ENCODE measurements around the gene CPLANE2. TPM values are rescaled to one million over a fixed set of nuclear protein-coding genes. Genes with fewer than 3 reads are reported as not detected.
"Not testable (repeated sequence)": the region's sequence is repeated elsewhere in the genome, so short reads cannot be mapped to it uniquely, and the experiment has no call there.

CPLANE2 gene
- polyA plus RNA-seq, 6 donors from 2014 or later, result 2.3 to 6.3 (median 3.7) TPM

DNA sequence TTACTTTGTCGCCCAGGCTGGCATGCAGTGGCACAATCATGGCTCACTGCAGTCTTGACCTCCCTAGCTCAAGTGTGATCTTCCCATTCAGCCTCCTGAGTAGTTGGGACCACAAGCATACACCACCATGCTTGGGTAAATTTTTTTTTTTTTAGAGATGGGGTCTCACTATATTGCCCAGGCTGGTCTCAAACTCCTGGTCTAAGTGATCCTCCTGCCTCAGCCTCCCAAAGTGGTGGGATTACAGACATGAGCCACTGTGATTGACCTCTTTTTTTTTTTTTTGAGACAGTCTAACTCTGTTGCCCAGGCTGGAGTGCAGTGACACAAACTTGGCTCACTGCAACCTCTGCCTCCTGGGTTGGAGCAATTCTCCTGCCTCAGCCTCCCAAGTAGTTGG is 9.3 kb upstream of the CPLANE2 start:
- Mint-ChIP-seq H3K27ac (peak overlapping the region in 2 of 6 donors; percentile 78 to 82), H3K4me3 (peak overlapping the region in 1 of 8 donors; percentile 29), H3K4me1 (peaks cover 17 to 28% (median 25%) of the 10 kb centered on the region in 3 donors)
- not testable (repeated sequence) for DNase-seq; H3K9me3 Mint-ChIP-seq; H3K36me3 Mint-ChIP-seq; ATAC-seq (ENCODE audit: low read depth in 2 of 2); H3K27me3 Mint-ChIP-seq

DNA sequence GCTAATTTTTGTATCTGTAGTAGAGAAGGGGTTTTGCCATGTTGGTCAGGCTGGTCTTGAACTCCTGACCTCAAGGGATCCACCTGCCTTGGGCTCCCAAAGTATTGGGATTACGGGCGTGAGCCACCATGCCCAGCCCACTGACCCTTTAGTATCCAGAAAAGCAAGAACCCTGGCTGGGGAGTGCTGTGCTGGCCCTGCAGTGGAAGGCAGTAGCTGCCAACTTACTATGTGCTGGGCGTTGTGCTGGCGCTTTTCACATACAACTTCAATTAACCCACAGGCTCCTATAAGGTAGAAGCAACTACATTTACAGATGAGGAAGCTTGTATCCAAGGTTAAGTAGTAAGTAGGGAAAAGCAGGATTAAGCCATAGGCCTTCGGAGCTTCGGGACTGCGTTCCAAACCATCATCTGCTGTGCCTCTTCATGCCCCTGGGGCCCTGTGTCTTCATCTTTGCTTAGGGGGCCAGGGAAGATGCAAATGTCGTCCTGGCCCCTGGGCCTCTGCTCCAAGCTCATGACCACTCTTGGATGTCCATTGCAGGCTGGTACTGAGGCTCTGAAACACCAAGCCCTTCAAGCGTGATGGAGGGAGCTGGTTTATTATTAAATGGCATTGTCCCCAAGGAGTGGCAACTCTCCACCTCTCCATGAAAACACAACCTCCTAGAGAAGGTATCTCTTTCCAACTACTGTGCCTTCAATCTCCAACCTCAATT is 8.7 kb upstream of the CPLANE2 start:
- H3K9me3 Mint-ChIP-seq, result no peaks in the 10 kb centered on the region
- H3K36me3 Mint-ChIP-seq, result no peaks in the 10 kb centered on the region
- ATAC-seq (ENCODE audit: low read depth in 2 of 2) (no peak), DNase-seq (no peak)
- no peak overlapping the region for H3K4me3 Mint-ChIP-seq
- H3K4me1 Mint-ChIP-seq, result peaks cover 17 to 28% (median 25%) of the 10 kb centered on the region in 3 donors
- H3K27ac Mint-ChIP-seq, result peak overlapping the region in 2 of 6 donors; percentile 78 to 82
- H3K27me3 Mint-ChIP-seq, result no peaks in the 10 kb centered on the region

DNA sequence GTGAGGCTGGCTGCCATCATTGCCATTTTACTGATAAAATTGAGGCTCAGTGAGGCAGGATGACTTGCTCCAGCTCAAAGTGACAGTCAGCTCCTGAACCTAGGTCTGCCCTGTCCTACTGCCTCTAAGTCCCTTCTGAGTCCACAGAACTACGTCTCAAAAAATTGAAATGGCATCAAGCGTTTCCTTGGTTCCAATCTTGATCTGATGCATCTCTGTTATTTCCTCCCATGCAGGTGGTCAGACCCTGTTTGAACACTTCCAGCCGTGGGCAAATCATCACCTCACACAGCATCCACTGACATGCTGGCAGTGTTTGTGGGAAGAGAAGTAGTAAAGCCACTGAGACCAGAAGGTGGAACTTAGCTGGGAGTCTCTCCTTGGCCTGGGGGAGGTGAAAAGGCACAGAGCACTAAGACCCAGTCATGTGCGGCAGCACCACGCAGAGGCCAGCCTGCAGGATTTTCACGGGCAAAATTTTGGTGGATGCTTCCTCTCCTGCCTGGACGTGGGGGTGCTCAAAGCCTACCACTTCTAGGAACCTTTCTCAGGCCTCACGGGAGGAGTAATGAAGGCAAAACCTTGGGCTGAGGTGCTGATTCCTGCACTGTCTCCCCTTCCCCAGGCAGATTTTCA is 7.8 kb upstream of the CPLANE2 start:
- Mint-ChIP-seq H3K4me1 (peaks cover 17 to 24% (median 23%) of the 10 kb centered on the region in 3 donors), H3K27me3 (no peaks in the 10 kb centered on the region), H3K9me3 (no peaks in the 10 kb centered on the region), H3K36me3 (no peaks in the 10 kb centered on the region), H3K4me3 (no peak overlapping the region), H3K27ac (peak overlapping the region in 2 of 6 donors; percentile 10 to 57)
- ATAC-seq (ENCODE audit: low read depth in 2 of 2) (no peak), DNase-seq (no peak)

- no peaks in the 10 kb centered on the region for H3K9me3 Mint-ChIP-seq
- no peak overlapping the region for H3K4me3 Mint-ChIP-seq
- ATAC-seq (ENCODE audit: low read depth in 2 of 2) (peak; percentile 68 to 75), DNase-seq (peak; percentile 60)
- no peaks in the 10 kb centered on the region for H3K36me3 Mint-ChIP-seq
- H3K4me1 Mint-ChIP-seq, result peaks cover 10 to 17% (median 16%) of the 10 kb centered on the region in 3 donors
- H3K27ac Mint-ChIP-seq, result peak overlapping the region in 3 of 6 donors; percentile 47 to 78 (median 57)
- no peaks in the 10 kb centered on the region for H3K27me3 Mint-ChIP-seq
Observed at GRCh38 chr1:16243936-16244649, 7.1 kb upstream of the CPLANE2 start.

- no peak for ATAC-seq (ENCODE audit: low read depth in 2 of 2)
- H3K4me1 Mint-ChIP-seq, result peaks cover 1 to 11% (median 8%) of the 10 kb centered on the region in 3 donors
- H3K4me3 Mint-ChIP-seq, result peak overlapping the region in 1 of 8 donors; percentile 7
- no peaks in the 10 kb centered on the region for H3K36me3 Mint-ChIP-seq
- H3K27me3 Mint-ChIP-seq, result no peaks in the 10 kb centered on the region
- DNase-seq, result no peak
- H3K27ac Mint-ChIP-seq, result peak overlapping the region in 1 of 6 donors; percentile 78
- no peaks in the 10 kb centered on the region for H3K9me3 Mint-ChIP-seq
Observed at GRCh38 chr1:16243215-16243610, 6.2 kb upstream of the CPLANE2 start.

DNA sequence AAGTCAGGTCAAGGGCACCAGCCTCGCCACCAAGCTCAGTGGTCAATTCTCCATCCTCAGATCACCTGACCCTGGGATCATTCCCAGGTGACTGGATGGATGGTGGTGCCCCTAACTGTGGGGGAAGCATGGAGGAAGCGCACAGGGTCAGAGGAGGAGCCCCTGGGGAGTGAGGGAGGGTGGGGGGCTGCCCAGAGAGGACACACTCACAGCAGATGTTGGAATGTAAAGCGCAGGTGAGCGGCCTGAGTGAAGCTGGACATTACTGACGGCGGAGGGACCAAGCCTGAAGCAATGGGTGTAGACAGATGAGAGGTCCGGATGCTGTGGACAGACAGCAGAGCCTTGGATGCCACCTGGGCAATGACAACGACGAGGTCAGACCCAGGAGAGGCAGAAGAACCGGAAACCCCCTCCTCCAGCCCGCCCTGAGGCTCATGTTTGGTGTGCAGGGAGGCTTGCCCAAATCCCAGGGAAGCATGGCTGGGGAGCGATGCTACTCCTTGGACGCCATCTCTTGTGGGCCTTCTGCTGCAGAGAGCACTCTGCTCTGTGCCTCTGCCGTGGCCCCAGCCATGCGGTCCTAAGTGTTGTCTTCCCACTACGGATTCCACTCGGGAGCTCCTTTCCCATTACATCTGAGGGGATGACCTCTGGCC is 5.7 kb upstream of the CPLANE2 start:
- peak overlapping the region in 1 of 8 donors; percentile 7 for H3K4me3 Mint-ChIP-seq
- no peak for DNase-seq
- no peaks in the 10 kb centered on the region for H3K27me3 Mint-ChIP-seq
- peak overlapping the region in 1 of 6 donors; percentile 78 for H3K27ac Mint-ChIP-seq
- peaks cover 0 to 11% (median 8%) of the 10 kb centered on the region in 3 donors for H3K4me1 Mint-ChIP-seq
- no peak for ATAC-seq (ENCODE audit: low read depth in 2 of 2)
- no peaks in the 10 kb centered on the region for H3K9me3 Mint-ChIP-seq
- no peaks in the 10 kb centered on the region for H3K36me3 Mint-ChIP-seq

GRCh38 chr1:16241221-16241708 is 4.3 kb upstream of the CPLANE2 start:
- H3K27ac Mint-ChIP-seq, result no peak overlapping the region
- H3K4me1 Mint-ChIP-seq, result peaks cover 8 to 21% (median 20%) of the 10 kb centered on the region in 3 donors
- no peak for DNase-seq
- H3K9me3 Mint-ChIP-seq, result no peaks in the 10 kb centered on the region
- no peaks in the 10 kb centered on the region for H3K27me3 Mint-ChIP-seq
- H3K4me3 Mint-ChIP-seq, result peak overlapping the region in 1 of 8 donors; percentile 44
- no peaks in the 10 kb centered on the region for H3K36me3 Mint-ChIP-seq
- no peak for ATAC-seq (ENCODE audit: low read depth in 2 of 2)

GRCh38 chr1:16239972-16240491 is 3.0 kb upstream of the CPLANE2 start:
- peaks cover 12 to 31% (median 27%) of the 10 kb centered on the region in 3 donors for H3K4me1 Mint-ChIP-seq
- no peaks in the 10 kb centered on the region for H3K9me3 Mint-ChIP-seq
- DNase-seq (no peak), ATAC-seq (ENCODE audit: low read depth in 2 of 2) (no peak)
- peak overlapping the region in 2 of 8 donors; percentile 33 to 55 for H3K4me3 Mint-ChIP-seq
- peak overlapping the region in 1 of 6 donors; percentile 6 for H3K27ac Mint-ChIP-seq
- H3K27me3 Mint-ChIP-seq, result no peaks in the 10 kb centered on the region
- H3K36me3 Mint-ChIP-seq, result no peaks in the 10 kb centered on the region

DNA sequence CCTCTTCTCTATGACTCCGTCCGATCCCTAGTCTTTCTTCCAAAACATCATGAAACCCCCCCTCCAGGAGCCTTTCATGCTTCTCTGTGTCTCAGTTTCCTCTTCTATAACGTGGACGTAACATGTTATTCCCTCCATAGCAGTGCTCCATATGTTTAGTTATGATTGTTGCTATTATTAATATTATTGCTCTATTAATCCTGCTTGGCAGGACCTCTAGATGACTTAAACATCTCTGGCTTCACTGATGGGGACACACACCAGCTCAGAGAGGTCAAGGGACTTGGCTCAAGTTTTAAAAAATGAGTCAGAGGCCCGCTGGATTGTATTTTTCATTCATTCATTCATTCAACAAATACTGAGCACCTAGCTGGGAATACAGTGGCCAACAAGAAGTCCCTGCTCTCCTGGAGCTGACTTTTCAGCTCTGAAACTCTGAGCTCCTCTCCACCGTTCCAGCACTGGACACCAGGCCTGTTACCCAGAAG is 404 bp upstream of the CPLANE2 start:
- Mint-ChIP-seq H3K4me1 (peaks cover 12 to 23% (median 19%) of the 10 kb centered on the region in 3 donors), H3K27me3 (no peaks in the 10 kb centered on the region), H3K36me3 (no peaks in the 10 kb centered on the region), H3K27ac (peak overlapping the region; percentile 97 to 99 (median 98)), H3K4me3 (peak overlapping the region; percentile 89 to 97 (median 94)), H3K9me3 (no peaks in the 10 kb centered on the region)
- no peak for DNase-seq
- no peak for ATAC-seq (ENCODE audit: low read depth in 2 of 2)

DNA sequence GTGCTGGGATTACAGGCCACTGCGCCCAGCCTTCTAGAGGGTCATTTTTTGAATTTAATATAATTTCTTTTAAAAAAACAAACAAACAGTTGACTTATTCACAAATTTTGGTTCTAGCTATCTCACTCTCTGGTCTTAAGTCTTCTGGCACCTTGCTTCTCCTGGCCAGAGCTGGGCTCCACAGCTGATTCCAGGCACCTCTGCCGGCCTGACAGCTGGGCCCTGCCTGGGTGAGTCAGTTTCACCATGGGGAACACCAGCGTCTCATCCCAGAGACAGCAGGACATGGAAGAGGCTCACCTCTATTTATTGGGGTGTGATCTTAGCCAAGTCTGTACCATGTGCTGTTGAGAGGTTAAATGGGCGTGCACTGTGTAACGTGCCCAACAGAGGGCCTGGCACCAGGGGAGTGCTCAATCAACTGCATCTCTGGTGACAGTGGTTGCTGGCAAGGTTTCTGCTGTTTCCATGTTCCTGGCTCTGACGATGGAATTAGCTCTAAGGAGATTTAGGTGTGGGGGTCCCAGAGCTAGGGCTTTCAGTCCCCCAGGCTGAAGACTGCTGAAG is 956 bp downstream of the CPLANE2 start:
- peaks cover 12 to 23% (median 19%) of the 10 kb centered on the region in 3 donors for H3K4me1 Mint-ChIP-seq
- H3K4me3 Mint-ChIP-seq, result peak overlapping the region; percentile 89 to 97 (median 94)
- H3K9me3 Mint-ChIP-seq, result no peaks in the 10 kb centered on the region
- DNase-seq, result peak; percentile 73
- H3K36me3 Mint-ChIP-seq, result no peaks in the 10 kb centered on the region
- H3K27ac Mint-ChIP-seq, result peak overlapping the region; percentile 97 to 99 (median 98)
- peak; percentile 78 to 81 for ATAC-seq (ENCODE audit: low read depth in 2 of 2)
- no peaks in the 10 kb centered on the region for H3K27me3 Mint-ChIP-seq

DNA sequence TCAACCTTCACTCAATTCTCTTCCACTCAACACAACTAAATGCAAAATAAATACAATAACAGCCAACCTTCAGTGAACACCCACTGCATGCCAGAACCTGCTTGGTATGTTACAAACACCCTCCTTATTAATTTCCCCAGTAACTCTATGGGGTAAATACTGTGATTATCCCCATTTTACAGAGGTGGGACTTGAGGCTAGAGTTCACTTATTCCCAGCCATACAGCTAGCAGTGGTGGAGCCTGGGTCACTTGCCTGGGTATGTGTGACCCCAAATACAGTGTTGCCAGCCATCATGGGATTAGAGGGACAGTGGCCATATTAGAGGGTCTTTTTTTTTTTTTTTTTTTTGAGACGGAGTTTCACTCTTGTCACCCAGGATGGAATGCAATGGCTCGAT is 1.6 kb downstream of the CPLANE2 start:
- no peak for DNase-seq
- Mint-ChIP-seq H3K4me1 (peaks cover 12 to 23% (median 19%) of the 10 kb centered on the region in 3 donors), H3K36me3 (no peaks in the 10 kb centered on the region), H3K27me3 (no peaks in the 10 kb centered on the region), H3K4me3 (peak overlapping the region in 2 of 8 donors; percentile 37 to 59), H3K9me3 (no peaks in the 10 kb centered on the region), H3K27ac (peak overlapping the region in 3 of 6 donors; percentile 12 to 54 (median 29))
- no peak for ATAC-seq (ENCODE audit: low read depth in 2 of 2)

DNA sequence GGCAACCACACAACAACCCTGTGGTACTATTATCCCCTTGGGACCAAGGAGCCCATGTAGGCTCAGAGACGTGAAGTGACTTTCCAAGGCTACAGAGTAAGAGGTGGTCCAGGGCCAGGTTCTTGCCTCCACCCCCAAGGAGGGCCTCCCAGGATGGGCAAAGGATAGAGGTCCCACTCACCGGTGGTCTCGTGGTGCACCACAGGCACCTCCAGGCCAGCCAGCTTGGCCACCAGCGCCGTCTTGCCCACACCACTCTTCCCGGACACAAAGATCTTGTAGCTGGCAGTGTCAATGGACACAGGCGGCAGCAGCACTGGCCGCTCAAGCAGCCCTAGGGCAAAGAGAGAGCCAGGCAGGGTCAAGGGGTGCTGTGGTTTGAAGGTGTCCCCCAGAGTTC is 3.6 kb downstream of the CPLANE2 start:
- Mint-ChIP-seq H3K27me3 (peaks cover 4 to 14% (median 4%) of the 10 kb centered on the region in 3 donors), H3K4me1 (peaks cover 16 to 30% (median 21%) of the 10 kb centered on the region in 3 donors), H3K27ac (no peak overlapping the region), H3K36me3 (no peaks in the 10 kb centered on the region), H3K9me3 (no peaks in the 10 kb centered on the region), H3K4me3 (peak overlapping the region in 2 of 8 donors; percentile 44 to 57)
- DNase-seq (no peak), ATAC-seq (ENCODE audit: low read depth in 2 of 2) (no peak)
